K562 (cell line): ENCODE results near the gene CBLC. TPM values are rescaled to one million over a fixed set of nuclear protein-coding genes. Genes with fewer than 3 reads are reported as not detected.

Experiments used
- PTBP1 ChIP-seq: fragments of 200-400 bp; formaldehyde crosslinking; IDR thresholded peaks from 2 replicates; pipeline ENCODE4 v1.6.1; 2017; ENCODE audit warnings: low read depth, low read length
- polyA plus RNA-seq, 8 experiments: library from polyadenylated mRNA; depleted of rRNA in 4 of 8; stranded (reverse) in 5 of 8; unstranded in 3 of 8; fragments of >200 nt; fragmentation: Nextera tagmentation in 2 of 8; fragmentation: Illumina TruSeq in 1 of 8; extraction: Ambion mirVana in 2 of 8; extraction: Trizol in 1 of 8; gene quantifications; 2 replicates each; pipeline versions ENCODE4 v1.2.1 to v1.2.3, GENCODE V29; 2011 to 2014; ENCODE audit warnings: inconsistent platforms in 1 of 8, missing spikeins in 1 of 8
- total RNA-seq, 7 experiments: library from RNA; depleted of rRNA in 6 of 7; stranded (reverse); fragments of >200 nt in 6 of 7; fragmentation: Illumina TruSeq in 2 of 7; extraction: Trizol in 2 of 7; gene quantifications; 2 replicates each; pipeline versions ENCODE4 v1.2.1 to v1.2.3, GENCODE V29; 2011 to 2021; ENCODE audit warnings: low replicate concordance in 1 of 7
- TF ChIP-seq, protein P1 (sequence below), 2 experiments: fragments of 450-650 bp; IDR thresholded peaks; 2 replicates each; pipeline ENCODE4 v1.6.1; 2016; ENCODE audit warnings: mild to moderate bottlenecking in 2 of 2, borderline replicate concordance in 1 of 2, low read depth in 1 of 2, moderate library complexity in 1 of 2

The CBLC gene
- total and polyA plus RNA-seq, 9 of the 15 experiments (the other 6 are each of a cell fraction or from before 2014, with no cell fraction given) = 0.09 TPM; not detected in 8

DNA sequence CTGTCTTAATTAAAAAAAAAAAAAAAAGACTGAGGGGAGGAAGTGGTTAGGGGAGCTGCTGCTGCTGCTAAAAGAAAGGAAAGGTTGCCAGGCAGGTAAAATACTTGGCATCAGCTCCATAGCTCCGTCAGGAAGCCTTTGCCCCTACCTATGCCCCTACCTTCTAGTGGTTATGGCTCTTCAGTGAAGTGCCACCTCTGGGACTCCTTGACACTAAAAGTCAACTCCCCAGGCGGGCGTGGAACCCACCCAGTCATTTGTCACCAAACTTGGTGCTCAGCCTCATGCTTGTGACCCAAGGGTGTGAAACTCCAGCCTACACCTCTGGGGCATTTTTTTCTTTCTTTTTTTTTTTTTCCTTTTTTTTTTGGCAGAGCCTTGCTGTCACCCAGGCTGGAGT, 63.5 kb downstream of the CBLC start (continued):
- TF ChIP-seq, protein P1, sequence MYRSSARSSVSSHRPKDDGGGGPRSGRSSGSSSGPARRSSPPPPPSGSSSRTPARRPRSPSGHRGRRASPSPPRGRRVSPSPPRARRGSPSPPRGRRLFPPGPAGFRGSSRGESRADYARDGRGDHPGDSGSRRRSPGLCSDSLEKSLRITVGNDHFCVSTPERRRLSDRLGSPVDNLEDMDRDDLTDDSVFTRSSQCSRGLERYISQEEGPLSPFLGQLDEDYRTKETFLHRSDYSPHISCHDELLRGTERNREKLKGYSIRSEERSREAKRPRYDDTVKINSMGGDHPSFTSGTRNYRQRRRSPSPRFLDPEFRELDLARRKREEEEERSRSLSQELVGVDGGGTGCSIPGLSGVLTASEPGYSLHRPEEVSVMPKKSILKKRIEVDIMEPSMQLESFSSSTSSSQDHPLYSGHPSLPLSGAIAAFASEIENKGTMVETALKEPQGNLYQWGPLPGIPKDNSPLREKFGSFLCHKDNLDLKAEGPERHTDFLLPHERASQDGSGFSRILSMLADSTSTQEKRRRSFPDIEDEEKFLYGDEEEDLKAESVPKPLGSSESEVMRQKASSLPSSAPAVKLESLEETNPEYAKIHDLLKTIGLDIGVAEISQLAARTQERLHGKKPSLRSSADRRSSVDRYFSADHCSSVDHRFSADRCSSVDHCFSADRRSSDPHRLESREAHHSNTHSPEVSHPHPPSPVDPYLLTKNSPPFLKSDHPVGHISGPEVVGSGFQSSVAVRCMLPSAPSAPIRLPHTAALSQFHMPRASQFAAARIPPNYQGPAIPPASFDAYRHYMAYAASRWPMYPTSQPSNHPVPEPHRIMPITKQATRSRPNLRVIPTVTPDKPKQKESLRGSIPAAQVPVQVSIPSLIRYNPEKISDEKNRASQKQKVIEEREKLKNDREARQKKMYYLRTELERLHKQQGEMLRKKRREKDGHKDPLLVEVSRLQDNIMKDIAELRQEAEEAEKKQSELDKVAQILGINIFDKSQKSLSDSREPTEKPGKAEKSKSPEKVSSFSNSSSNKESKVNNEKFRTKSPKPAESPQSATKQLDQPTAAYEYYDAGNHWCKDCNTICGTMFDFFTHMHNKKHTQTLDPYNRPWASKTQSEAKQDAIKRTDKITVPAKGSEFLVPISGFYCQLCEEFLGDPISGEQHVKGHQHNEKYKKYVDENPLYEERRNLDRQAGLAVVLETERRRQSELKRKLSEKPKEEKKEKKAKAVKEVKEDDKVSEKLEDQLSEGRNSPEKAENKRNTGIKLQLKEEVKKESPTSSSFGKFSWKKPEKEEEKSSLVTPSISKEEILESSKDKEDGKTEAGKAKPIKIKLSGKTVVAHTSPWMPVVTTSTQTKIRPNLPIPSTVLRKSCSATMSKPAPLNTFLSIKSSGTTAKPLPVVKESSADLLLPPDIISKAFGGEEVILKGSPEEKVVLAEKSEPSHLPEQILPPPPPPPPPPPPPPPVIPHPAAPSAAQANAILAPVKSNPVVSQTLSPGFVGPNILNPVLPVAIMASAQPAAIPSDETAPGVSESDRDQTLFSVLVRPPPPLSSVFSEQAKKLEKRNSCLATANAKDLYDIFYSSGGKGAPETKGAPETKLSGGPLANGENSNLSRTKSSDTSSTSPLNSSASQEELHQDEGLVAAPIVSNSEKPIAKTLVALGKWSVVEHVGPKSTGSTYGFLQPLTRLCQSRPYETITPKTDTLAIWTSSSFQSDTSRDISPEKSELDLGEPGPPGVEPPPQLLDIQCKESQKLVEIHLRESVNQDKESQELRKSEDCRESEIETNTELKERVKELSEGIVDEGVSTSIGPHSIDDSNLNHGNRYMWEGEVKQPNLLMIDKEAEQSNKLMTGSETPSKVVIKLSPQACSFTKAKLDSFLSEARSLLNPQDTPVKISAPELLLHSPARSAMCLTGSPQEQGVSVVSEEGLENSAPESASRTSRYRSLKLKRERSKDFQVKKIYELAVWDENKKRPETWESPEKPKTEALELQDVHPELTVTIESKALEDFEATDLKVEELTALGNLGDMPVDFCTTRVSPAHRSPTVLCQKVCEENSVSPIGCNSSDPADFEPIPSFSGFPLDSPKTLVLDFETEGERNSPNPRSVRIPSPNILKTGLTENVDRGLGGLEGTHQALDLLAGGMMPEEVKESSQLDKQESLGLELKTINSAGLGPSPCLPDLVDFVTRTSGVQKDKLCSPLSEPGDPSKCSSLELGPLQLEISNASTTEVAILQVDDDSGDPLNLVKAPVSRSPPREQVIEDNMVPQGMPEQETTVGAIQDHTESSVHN (IDR thresholded peaks at IDR 0.05; ENCODE audit: borderline replicate concordance in 1 of 2, low read depth in 1 of 2) = no peak
- TF ChIP-seq PTBP1 = no peak
- TF ChIP-seq, all 486 proteins: peak for 0
